Adrenal gland (tissue), 12 donors: Measurements from ENCODE around the gene MAP3K19. TPM values are rescaled to one million over a fixed set of nuclear protein-coding genes. Genes with fewer than 3 reads are reported as not detected.

Experiments used
- DNase-seq, 7 donors: peaks; one replicate each; pipeline ENCODE4 v3.0.0-alpha.2; 2019 to 2020
- H3K27ac ChIP-seq, 5 donors: fragments of 200-600 bp; sonication (generic) in 4 of 5; 1 replicate in 3 of 5; 2 replicates in 2 of 5; pipeline versions ENCODE4 v1.5.1 to v1.8.0; 2016 to 2020; ENCODE audit warnings: mild to moderate bottlenecking in 1 of 5
- H3K27me3 ChIP-seq: fragments of 200-600 bp; 2 replicates; pipeline ENCODE4 v1.8.0; 2021
- H3K36me3 ChIP-seq, 2 donors: fragments of 200-600 bp; replicated peaks in 1 of 2; 1 replicate in 1 of 2; 2 replicates in 1 of 2; pipeline versions ENCODE4 v1.5.1 to v1.8.0; 2018 to 2022
- H3K4me1 ChIP-seq, 2 donors: fragments of 200-600 bp; replicated peaks in 1 of 2; 1 replicate in 1 of 2; 2 replicates in 1 of 2; pipeline versions ENCODE4 v1.5.1 to v1.8.0; 2018 to 2021
- H3K4me3 ChIP-seq, 4 donors: fragments of 200-600 bp; sonication (generic) in 3 of 4; one replicate each; pipeline ENCODE4 v1.5.1; 2016 to 2018
- H3K9me3 ChIP-seq, 3 donors: fragments of 200-600 bp; sonication (generic) in 1 of 3; replicated peaks in 1 of 3; 1 replicate in 2 of 3; 2 replicates in 1 of 3; pipeline versions ENCODE4 v1.5.1 to v1.8.0; 2016 to 2021
- POLR2A ChIP-seq, 2 donors: fragments of 450-650 bp; IDR thresholded peaks; one replicate each; pipeline ENCODE4 v1.6.1; 2017; ENCODE audit warnings: antibody characterized with exemption in 2 of 2, mild to moderate bottlenecking in 2 of 2, moderate library complexity in 1 of 2
- WGBS, 4 donors: extraction: QIAGEN DNeasy Blood & Tissue Kit in 2 of 4; methylation state at CpG; one replicate each; pipeline versions ENCODE4 v1.1.5 to v1.1.7; 2013 to 2017; 5-methylcytosine and 5-hydroxymethylcytosine counted together
- intact Hi-C, 2 donors: fragments of 100-400 bp; cut with DNase I; formaldehyde crosslinking; loops; one replicate each; pipeline versions ENCODE4 v1.14.1 to v1.15.0; 2022 to 2023
- polyA plus RNA-seq, 3 donors: library from polyadenylated mRNA; stranded (reverse); fragments of 200-250 nt in 2 of 3; fragments of 350-450 nt in 1 of 3; fragmentation: Illumina TruSeq in 1 of 3; extraction: RNeasy Lipid Tissue Mini Kit (QIAGEN cat#74804) in 1 of 3; gene quantifications; one replicate each; pipeline ENCODE4 v1.2.3, GENCODE V29; 2013 to 2014
- total RNA-seq, 9 donors: library from RNA; depleted of rRNA in 4 of 9; stranded (reverse); fragments of >200 nt in 4 of 9; fragments of 120-200 nt in 1 of 9; fragmentation: NEBNext Ultra II Directional in 1 of 9; extraction: Animal tissue kit (Norgen Biotek cat#: 25700) in 1 of 9; gene quantifications; one replicate each; pipeline versions ENCODE4 v1.1.0 to v1.2.4, GENCODE V29; 2013 to 2023
- TF ChIP-seq, protein P1 (sequence below), 6 experiments: fragments of 450-650 bp in 4 of 6; fragments of 200-600 bp in 2 of 6; sonication (generic) in 1 of 6; IDR thresholded peaks; 1 replicate in 5 of 6; 2 replicates in 1 of 6; pipeline versions ENCODE4 v1.5.1 to v1.8.0; 2016 to 2021; ENCODE audit warnings: antibody characterized with exemption in 6 of 6, mild to moderate bottlenecking in 2 of 6, moderate library complexity in 1 of 6
- donor health status: healthy with polysubstance abuse.
- donor health status: Bipolar disorder and iron deficiency.
- donor health status: DM: yes; HTN: yes; CAD: no.
- donor health status: DM: no; HTN: no; CAD: no.
- donor health status: DM: no; HTN: no; CAD: no.
- donor health status: DM: yes; HTN: yes; CAD: no.

MAP3K19 gene
- total and polyA plus RNA-seq, 12 donors = not detected

- DNase-seq = no peak
- H3K36me3 ChIP-seq = peaks cover 0 to 38% of the 10 kb centered on the region in 2 donors
- H3K27me3 ChIP-seq = no peaks in the 10 kb centered on the region
- intact Hi-C loops = no loop called here
- H3K9me3 ChIP-seq = no peaks in the 10 kb centered on the region
- H3K4me3 ChIP-seq = no peak overlapping the region
- TF ChIP-seq, protein P1, sequence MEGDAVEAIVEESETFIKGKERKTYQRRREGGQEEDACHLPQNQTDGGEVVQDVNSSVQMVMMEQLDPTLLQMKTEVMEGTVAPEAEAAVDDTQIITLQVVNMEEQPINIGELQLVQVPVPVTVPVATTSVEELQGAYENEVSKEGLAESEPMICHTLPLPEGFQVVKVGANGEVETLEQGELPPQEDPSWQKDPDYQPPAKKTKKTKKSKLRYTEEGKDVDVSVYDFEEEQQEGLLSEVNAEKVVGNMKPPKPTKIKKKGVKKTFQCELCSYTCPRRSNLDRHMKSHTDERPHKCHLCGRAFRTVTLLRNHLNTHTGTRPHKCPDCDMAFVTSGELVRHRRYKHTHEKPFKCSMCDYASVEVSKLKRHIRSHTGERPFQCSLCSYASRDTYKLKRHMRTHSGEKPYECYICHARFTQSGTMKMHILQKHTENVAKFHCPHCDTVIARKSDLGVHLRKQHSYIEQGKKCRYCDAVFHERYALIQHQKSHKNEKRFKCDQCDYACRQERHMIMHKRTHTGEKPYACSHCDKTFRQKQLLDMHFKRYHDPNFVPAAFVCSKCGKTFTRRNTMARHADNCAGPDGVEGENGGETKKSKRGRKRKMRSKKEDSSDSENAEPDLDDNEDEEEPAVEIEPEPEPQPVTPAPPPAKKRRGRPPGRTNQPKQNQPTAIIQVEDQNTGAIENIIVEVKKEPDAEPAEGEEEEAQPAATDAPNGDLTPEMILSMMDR (IDR thresholded peaks at IDR 0.05) = no peak
- no peak for TF ChIP-seq POLR2A (IDR thresholded peaks at IDR 0.05)
- WGBS, 4 donors = 86 to 89% (median 88%) methylated on average over 6 of the region's 6 CpGs
- H3K27ac ChIP-seq = no peak overlapping the region
- peaks cover 0 to 18% of the 10 kb centered on the region in 2 donors for H3K4me1 ChIP-seq
Measured at GRCh38 chr2:134946073-134946472, 101.2 kb downstream of the MAP3K19 start.

DNA sequence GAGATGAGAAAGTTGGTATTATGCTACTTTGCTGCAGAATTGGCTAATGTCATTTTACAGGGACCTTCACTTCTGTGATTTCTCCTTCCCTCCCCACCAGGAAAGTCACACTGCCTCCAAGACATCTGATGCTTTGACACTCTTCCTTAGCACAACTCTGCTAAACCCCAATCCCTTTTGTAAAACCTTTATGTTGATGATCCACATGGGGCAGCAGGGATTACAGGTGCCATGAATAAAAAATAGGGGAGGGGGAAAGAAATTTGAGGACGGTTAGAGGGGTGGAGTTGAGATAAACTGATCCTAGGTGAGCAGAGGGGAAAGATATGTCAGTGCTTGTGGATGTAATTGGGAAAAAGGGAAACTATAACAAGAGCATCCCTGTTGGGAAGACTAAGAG, 102.3 kb downstream of the MAP3K19 start:
- Histone ChIP-seq H3K9me3 (no peaks in the 10 kb centered on the region), H3K36me3 (peaks cover 0 to 48% of the 10 kb centered on the region in 2 donors), H3K27me3 (no peaks in the 10 kb centered on the region), H3K27ac (no peak overlapping the region), H3K4me3 (no peak overlapping the region), H3K4me1 (peaks cover 0 to 18% of the 10 kb centered on the region in 2 donors)
- TF ChIP-seq POLR2A (IDR thresholded peaks at IDR 0.05) = no peak
- TF ChIP-seq, protein P1 (IDR thresholded peaks at IDR 0.05) = no peak
- intact Hi-C loops = no loop called here
- 71 to 86% (median 80%) methylated on average over 1 of the region's 1 CpG for WGBS, 4 donors
- DNase-seq = no peak

DNA sequence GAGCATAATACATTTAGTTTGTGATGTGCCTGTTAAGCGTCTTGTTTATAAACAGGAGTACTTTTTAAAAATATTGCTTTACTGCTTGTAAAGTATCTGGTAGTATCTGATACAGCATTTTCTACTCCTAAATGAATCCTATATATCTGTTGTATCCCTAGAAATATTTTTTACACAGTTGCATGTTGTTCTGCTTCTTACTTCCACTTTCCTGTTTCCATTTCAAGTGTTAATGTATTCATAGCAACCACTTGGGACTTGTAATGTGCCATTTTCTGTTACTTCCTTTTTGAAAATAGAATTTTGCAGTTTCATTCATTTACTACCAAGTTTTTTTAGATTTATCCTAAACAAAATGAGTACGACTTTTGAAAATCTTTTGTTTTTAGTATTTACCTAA, 103.7 kb downstream of the MAP3K19 start:
- peaks cover 0 to 52% of the 10 kb centered on the region in 2 donors for H3K36me3 ChIP-seq
- intact Hi-C loops = no loop called here
- WGBS, 4 donors = 85 to 89% (median 86%) methylated on average over 2 of the region's 2 CpGs
- H3K27ac ChIP-seq = no peak overlapping the region
- no peak overlapping the region for H3K4me3 ChIP-seq
- TF ChIP-seq, protein P1 (IDR thresholded peaks at IDR 0.05) = no peak
- TF ChIP-seq POLR2A (IDR thresholded peaks at IDR 0.05) = no peak
- H3K4me1 ChIP-seq = peaks cover 0 to 18% of the 10 kb centered on the region in 2 donors
- H3K27me3 ChIP-seq = no peaks in the 10 kb centered on the region
- DNase-seq = no peak
- H3K9me3 ChIP-seq = no peaks in the 10 kb centered on the region

GRCh38 chr2:134936691-134937090, 110.6 kb downstream of the MAP3K19 start:
- 61 to 79% (median 75%) methylated on average over 4 of the region's 4 CpGs for WGBS, 4 donors
- Histone ChIP-seq H3K4me3 (no peak overlapping the region), H3K4me1 (peaks cover 6 to 53% of the 10 kb centered on the region in 2 donors), H3K27ac (no peak overlapping the region), H3K27me3 (no peaks in the 10 kb centered on the region), H3K36me3 (peaks cover 0 to 42% of the 10 kb centered on the region in 2 donors), H3K9me3 (no peaks in the 10 kb centered on the region)
- intact Hi-C loops = no loop called here
- DNase-seq = no peak
- TF ChIP-seq POLR2A (IDR thresholded peaks at IDR 0.05) = no peak
- TF ChIP-seq, protein P1 (IDR thresholded peaks at IDR 0.05) = no peak
